CD4-positive, alpha-beta T cell treated with Interferon gamma for 1 hour (primary cell): ENCODE data around the gene C9orf85.
"Not testable (repeated sequence)": the region's sequence is repeated elsewhere in the genome, so short reads cannot be mapped to it uniquely, and the experiment has no call there.

Experiments used
- DNase-seq: peaks from one replicate; pipeline ENCODE4 v3.0.0-alpha.2; 2020

C9orf85 gene

GRCh38 chr9:71911061-71911907 lies at the start of gene C9orf85, which contains the start of gene ABHD17B:
TSS of gene C9orf85 (plus strand) at chr9:71911639. CDS start at chr9:71911735, 96 bp downstream.
TSS of gene ABHD17B (minus strand) at chr9:71911193. CDS start at chr9:71875080, 36,113 bp downstream.
- DNase-seq, result peak; percentile 97

DNA sequence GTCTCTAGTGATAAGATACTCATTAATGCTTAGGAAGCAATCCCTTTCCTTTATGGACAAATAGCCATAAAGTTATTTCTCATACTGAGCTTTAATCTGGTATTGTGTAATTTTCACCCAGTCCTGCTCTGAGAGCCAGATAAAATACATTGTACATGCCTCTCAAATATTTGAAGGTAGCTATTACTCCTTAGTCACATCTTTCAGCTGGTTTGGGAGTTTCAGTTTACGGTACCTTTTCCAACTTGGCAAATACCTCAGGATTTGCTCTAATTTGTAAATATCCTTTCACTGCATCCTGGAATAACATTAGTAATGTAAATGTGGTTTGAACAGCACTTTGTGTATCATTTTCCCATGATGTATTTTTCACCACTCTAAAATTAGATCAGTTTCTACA lies 47.8 kb upstream of the C9orf85 start:
- DNase-seq, result no peak

DNA sequence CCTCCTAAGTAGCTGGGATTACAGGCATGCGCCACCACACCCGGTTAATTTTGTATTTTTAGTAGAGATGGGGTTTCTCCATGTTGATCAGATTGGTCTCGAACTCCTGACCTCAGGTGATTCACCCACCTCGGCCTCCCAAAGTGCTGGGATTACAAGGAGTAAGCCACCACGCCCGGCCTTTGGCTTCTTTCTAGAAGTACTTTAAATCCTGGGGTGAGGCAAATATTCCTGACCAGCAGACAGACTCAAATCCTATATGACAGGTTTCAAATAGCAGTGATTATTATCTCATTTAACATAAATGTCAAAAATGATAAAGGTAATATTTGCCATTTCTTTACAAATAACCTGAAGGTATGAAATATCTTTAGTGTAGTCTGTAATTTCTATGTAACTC lies 36.1 kb upstream of the C9orf85 start:
- no peak for DNase-seq

DNA sequence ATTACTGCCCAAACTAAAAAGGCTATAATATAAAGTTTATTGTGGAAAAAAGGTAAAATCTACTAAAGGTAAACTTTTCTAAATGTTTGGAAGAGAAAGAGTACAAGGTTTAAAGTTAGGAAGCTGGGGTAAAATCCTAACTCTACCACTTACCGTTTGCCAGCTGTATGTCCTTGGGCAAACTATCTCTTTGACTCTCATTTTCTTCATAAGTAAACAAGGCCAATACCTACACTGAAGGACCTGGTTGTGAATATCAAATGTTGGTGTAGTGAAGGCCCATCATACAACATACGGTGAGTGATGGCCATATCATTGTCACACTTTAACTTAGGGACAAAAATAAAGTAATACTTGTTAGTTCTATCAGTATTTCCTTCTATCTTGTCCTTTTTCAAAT lies 35.3 kb upstream of the C9orf85 start:
- DNase-seq, result no peak

GRCh38 chr9:71876829-71877228 lies 34.6 kb upstream of the C9orf85 start:
- no peak for DNase-seq

DNA sequence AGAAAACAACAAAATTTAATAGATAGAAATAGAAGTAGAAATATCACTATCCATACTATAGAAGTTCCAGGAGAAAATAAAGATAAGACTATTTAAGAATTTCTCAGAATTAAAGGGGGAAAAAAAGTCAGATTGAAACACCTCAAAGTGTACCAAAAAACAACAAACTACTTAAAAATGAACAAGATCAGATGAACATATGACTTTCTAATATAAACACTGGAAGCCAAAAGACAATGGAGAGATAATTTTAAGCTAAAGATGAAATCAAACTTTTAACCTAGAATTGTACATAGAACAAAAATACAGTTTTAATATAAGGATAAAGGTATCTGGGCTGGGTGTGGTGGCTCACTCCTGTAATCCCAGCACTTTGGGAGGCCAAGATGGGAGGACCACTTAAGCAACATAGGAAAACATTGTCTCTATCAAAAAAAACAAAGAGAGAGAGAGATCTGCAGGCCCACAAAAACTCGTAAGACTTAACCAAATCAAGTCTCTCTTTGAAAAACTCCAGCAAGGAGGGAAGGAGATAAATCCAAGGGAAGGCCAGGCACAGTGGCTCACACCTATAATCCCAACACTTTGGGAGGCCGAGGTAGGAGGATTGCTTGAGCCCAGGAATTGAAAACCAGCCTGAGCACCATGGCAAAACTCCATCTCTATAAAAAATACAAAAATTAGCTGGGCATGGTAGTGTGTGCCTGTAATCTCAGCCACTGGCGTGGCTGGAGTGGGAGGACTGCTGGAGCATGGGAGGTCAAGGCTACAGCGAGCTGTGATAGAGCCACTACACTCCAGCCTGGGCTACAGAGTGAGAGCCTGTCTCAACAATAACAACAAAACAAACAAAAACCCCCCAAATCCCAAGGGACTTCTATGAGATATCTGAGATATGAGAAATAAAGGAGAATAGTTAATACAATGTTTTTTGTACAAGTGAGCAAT lies 32.8 kb upstream of the C9orf85 start:
- DNase-seq, result no peak

- DNase-seq, result no peak
Observed at GRCh38 chr9:71879644-71880174, 31.7 kb upstream of the C9orf85 start.

DNA sequence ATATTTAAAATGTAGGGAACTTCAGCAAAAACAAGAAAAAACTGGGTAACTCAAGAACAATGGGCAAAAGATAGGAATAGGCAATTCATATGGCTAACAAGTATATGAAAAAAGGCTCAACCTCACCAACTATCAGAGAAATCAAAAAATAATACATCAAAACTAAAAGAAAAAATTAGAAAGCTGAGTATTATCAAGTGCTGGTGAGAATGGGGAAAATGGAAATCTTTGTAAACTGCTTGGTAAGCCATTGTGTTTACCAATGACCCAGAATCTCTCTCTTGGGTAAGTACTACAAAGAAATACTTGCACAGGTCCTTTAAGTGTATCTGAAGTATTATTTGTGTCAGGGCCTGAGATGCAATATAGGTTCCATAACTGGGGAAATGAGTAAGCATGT lies 27.4 kb upstream of the C9orf85 start:
- DNase-seq, result no peak

- no peak for DNase-seq
Observed at GRCh38 chr9:71885467-71885866, 26.0 kb upstream of the C9orf85 start.

- DNase-seq, result no peak
Observed at GRCh38 chr9:71886015-71886414, 25.4 kb upstream of the C9orf85 start.

- DNase-seq, result no peak
Observed at GRCh38 chr9:71886541-71886940, 24.9 kb upstream of the C9orf85 start.

DNA sequence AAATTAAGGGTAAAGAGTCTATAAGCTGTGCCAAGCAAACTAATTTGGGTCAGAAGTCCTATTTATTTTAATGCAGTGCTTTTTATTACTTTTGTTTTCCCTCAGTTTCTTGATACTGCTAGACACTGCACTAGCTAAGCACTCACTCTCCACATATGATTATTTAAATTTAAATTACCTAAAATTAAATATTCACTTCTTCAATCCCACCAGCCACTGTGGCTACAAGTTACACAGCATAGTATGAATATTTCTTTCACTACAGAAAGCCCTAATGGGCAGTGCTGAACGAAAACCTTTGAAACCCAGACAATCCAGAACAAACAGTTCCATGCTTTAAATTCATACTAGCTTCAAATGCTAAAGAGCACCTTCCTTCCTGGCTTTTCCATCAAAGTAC lies 24.1 kb upstream of the C9orf85 start:
- no peak for DNase-seq

DNA sequence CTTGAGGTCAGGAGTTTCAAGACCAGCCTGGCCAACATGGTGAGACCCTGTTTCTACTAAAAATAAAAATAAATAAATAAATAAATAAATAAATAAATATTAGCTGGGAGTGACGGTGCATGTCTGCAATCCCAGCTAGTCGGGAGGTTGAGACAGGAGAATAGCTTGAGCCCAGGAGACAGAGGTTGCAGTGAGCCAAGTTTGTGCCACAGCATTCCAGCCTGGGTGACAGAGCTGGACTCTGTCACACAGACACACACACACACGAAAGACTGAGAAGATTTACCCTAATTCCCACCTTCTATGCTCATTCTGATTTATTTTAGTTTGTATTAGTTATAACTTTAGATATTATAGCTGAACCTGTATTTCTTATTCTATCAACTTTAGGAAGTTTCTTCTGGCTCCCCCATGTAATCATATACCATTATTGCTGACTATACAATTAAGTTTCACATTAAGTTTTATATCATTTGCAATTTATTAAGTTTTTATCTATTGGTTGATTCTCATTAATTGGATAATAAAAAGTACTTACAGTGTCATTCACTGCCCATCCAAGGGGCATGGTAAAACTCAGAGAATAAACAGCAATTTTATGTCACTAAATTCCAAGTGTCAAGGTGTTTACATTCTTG lies 21.3 kb upstream of the C9orf85 start:
- no peak for DNase-seq

DNA sequence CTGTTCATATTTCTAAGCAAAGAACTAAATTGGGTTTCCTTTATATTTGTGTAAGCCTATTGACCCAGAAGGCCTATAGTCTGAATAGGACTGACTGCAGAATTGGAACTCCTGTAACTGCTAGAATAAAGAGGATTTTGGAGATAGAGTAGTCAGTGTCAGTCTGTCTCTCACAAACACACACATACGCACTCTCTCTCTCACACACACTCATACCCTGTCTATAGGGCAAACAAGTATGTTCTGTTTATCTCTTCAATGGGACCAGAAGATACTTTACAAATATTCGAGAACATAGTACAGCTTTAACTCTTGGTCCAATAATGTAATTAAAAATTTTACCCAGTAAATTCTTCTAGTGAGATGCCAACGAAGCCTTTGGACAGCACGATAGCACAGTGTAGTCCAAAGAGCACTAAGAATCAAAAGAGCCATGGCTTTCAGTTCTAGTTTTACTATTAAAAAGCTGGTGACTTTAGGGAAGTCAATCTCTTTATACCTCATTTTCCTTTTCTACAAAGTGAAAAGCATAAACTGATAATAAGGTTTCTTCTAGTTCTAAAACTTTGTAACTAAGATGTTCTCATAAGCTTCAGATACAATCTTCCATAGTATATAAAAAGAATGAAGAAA lies 19.8 kb upstream of the C9orf85 start:
- no peak for DNase-seq

- no peak for DNase-seq
Observed at GRCh38 chr9:71895117-71895516, 16.3 kb upstream of the C9orf85 start.

- DNase-seq, result no peak
Observed at GRCh38 chr9:71895955-71896354, 15.5 kb upstream of the C9orf85 start.

DNA sequence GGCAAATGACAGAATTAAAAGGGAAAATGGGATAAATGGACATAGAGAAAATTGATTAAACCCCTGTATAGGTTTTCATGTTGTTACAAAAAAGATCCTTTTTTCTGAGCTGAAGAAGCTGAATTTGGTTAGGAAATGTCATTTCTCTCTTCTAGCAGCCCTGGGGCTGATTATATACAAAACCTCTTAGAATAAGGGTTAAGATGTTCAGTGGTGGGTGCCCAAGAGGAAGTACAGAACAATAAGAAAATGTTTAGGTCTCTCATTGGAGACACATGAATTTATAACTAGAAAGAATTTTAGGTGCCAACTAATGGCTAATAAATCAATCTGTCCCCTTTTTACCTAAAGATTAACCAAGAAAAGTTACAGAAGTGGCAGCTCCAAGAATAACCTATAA lies 14.7 kb upstream of the C9orf85 start:
- DNase-seq, result no peak

- no peak for DNase-seq
Observed at GRCh38 chr9:71897577-71897976, 13.9 kb upstream of the C9orf85 start.

GRCh38 chr9:71898756-71899155 lies 12.7 kb upstream of the C9orf85 start:
- DNase-seq, result not testable (repeated sequence)

DNA sequence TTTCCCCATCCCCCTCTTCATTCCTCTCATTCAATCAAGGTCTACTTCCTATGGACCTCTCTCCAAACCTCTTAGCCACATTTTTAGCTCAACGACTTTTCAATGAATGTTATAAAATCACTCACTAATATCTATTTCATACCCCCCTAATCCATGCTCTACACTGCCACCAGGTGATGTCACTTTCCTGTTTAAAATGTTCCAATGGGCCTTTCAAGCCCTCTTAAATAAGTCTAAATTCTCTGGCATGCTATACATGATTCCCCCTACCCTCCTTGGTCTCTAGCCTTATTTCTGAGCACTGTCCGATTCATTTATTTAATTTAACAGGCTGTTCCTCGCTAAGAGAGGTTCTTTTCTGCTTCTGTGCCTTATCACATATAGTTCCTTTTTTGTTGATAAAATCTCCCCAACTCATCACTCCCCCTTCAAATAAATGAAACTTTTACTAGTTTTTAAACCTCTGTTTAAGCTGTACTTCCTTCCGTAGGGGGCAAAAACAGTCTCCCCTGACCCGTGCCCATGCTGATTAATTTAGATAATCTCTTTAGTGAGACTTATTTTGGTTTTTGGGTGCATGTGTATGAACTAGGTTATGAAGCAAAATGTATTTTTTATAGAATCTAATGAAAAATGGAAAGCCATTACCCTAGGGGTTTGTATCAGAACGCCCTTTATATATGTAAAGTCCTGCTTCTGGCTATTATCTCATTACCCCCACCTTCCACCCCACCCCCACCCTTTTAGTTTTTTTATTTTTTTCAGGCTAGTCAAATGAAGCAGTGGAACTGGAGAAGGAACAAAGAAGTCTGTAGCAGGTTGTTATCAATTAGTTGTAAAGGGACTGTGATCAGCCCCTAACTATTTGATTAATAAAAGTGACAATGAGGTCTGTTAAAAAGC lies 9.5 kb upstream of the C9orf85 start:
- no peak for DNase-seq

- no peak for DNase-seq
Observed at GRCh38 chr9:71904076-71904475, 7.4 kb upstream of the C9orf85 start.
